Measurements from ENCODE around the gene RPL41. TPM values are rescaled to one million over a fixed set of nuclear protein-coding genes. Genes with fewer than 3 reads are reported as not detected.

RPL41 gene
- total and polyA plus RNA-seq, 9 of the 15 experiments (the other 6 are each of a cell fraction or from before 2014, with no cell fraction given) = 3,403 to 11,276 (median 5,604) TPM

DNA sequence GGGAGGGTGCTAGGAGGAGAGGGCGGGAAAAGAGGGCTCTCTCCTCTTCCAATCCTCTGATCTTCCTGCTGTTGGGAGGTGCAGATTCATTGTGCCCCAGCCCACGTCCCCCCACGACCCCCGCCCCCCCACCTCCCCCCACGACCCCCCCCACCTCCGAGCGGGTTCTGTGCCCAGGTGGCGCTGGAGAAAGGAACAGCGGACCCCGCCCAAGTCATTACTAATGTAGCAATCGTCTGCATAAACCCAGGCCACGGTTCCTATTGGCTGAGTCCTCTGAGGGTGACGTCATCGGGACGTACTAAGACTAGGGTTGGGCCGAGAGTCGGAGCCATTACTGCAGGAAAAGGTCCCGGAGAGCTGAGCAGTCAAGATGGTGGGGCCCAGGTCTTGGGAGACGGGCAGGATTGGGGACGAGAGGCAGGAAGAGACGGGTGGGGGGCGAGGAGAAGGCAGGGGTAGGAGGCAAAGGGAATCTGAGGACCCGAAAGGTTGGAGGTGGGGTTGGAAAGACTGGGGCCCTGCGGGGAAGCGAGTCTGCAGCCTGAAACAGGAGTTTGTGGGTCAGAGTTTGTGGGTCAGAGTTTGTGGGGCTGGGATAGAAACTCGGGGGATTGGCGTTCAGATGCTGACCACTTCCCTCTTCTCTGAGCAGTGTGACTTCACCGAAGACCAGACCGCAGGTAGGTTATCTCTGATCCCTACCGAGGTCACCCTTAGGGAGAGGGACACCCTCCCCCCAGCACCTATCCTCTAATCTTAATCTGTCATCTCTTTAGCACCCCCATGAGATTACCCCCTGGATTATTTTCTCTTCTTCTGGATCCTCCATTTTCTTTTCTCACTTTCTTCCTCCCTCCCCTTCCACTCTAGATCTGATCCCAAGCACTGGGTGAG is 41.8 kb downstream of the RPL41 start, which contains the start of gene MYL6 (continued):
- TF ChIP-seq, protein P1, sequence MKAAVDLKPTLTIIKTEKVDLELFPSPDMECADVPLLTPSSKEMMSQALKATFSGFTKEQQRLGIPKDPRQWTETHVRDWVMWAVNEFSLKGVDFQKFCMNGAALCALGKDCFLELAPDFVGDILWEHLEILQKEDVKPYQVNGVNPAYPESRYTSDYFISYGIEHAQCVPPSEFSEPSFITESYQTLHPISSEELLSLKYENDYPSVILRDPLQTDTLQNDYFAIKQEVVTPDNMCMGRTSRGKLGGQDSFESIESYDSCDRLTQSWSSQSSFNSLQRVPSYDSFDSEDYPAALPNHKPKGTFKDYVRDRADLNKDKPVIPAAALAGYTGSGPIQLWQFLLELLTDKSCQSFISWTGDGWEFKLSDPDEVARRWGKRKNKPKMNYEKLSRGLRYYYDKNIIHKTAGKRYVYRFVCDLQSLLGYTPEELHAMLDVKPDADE (conservative IDR thresholded peaks at IDR 0.05; ENCODE audit: control insufficient read depth, low read depth, low read length) = 0 out of 2 replicates have a peak, but pooled peaks have one; percentile 16
- TF ChIP-seq CC2D1A (IDR thresholded peaks at IDR 0.05) (peak; percentile 61), CSDE1 (IDR thresholded peaks at IDR 0.05) (no peak), POLR3A (IDR thresholded peaks at IDR 0.05; ENCODE audit: borderline replicate concordance, extremely low read depth, insufficient read depth, insufficient read length) (no peak), ZNF76 (CRISPR knock-in tag; IDR thresholded peaks at IDR 0.05; ENCODE audit: borderline replicate concordance) (0 out of 2 replicates have a peak, but pooled peaks have one; percentile 50), RFX1 (IDR thresholded peaks at IDR 0.05) (no peak), KLF16 (IDR thresholded peaks at IDR 0.05) (no peak), MIER1 (IDR thresholded peaks at IDR 0.05; ENCODE audit: low read depth) (no peak), RAD51 (IDR thresholded peaks at IDR 0.05; ENCODE audit: borderline replicate concordance, low read depth) (no peak), ZNF699 (CRISPR knock-in tag; IDR thresholded peaks at IDR 0.05; ENCODE audit: insufficient replicate concordance) (no peak), NR2C2 (CRISPR knock-in tag; IDR thresholded peaks at IDR 0.05) (0 out of 2 replicates have a peak, but pooled peaks have one; percentile 59), NR2C2 (tag; IDR thresholded peaks at IDR 0.05) (peak; percentile 97), JUND (IDR thresholded peaks at IDR 0.05; ENCODE audit: borderline replicate concordance, low read depth, low read length) (peak; percentile 100), JUND (tag; IDR thresholded peaks at IDR 0.05; ENCODE audit: borderline replicate concordance, low read depth, low read length) (peak; percentile 99), HDAC6 (IDR thresholded peaks at IDR 0.05; ENCODE audit: low read depth, low read length) (no peak), POLR2AphosphoS5 (IDR thresholded peaks at IDR 0.05; ENCODE audit: control insufficient read depth, insufficient read depth, low read depth, low read length) (peak; percentile 98), HMG20B (CRISPR knock-in tag; IDR thresholded peaks at IDR 0.05) (no peak; the same call in 1 of the 2 replicates), KHSRP (IDR thresholded peaks at IDR 0.05) (peak; percentile 73), ZNF324 (CRISPR knock-in tag; IDR thresholded peaks at IDR 0.05) (peak; percentile 38; the same call in 1 of the 2 replicates)
- TF ChIP-seq, protein P2, sequence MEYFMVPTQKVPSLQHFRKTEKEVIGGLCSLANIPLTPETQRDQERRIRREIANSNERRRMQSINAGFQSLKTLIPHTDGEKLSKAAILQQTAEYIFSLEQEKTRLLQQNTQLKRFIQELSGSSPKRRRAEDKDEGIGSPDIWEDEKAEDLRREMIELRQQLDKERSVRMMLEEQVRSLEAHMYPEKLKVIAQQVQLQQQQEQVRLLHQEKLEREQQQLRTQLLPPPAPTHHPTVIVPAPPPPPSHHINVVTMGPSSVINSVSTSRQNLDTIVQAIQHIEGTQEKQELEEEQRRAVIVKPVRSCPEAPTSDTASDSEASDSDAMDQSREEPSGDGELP (CRISPR knock-in tag; IDR thresholded peaks at IDR 0.05; ENCODE audit: borderline replicate concordance) = peak; percentile 17; the same call in 1 of the 2 replicates
- TF ChIP-seq, protein P3, sequence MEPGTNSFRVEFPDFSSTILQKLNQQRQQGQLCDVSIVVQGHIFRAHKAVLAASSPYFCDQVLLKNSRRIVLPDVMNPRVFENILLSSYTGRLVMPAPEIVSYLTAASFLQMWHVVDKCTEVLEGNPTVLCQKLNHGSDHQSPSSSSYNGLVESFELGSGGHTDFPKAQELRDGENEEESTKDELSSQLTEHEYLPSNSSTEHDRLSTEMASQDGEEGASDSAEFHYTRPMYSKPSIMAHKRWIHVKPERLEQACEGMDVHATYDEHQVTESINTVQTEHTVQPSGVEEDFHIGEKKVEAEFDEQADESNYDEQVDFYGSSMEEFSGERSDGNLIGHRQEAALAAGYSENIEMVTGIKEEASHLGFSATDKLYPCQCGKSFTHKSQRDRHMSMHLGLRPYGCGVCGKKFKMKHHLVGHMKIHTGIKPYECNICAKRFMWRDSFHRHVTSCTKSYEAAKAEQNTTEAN (CRISPR knock-in tag; IDR thresholded peaks at IDR 0.05) = 0 out of 2 replicates have a peak, but pooled peaks have one; percentile 23
- TF ChIP-seq, protein P4, sequence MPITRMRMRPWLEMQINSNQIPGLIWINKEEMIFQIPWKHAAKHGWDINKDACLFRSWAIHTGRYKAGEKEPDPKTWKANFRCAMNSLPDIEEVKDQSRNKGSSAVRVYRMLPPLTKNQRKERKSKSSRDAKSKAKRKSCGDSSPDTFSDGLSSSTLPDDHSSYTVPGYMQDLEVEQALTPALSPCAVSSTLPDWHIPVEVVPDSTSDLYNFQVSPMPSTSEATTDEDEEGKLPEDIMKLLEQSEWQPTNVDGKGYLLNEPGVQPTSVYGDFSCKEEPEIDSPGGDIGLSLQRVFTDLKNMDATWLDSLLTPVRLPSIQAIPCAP (CRISPR knock-in tag; IDR thresholded peaks at IDR 0.05; ENCODE audit: borderline replicate concordance) = no peak
- TF ChIP-seq, protein P5, sequence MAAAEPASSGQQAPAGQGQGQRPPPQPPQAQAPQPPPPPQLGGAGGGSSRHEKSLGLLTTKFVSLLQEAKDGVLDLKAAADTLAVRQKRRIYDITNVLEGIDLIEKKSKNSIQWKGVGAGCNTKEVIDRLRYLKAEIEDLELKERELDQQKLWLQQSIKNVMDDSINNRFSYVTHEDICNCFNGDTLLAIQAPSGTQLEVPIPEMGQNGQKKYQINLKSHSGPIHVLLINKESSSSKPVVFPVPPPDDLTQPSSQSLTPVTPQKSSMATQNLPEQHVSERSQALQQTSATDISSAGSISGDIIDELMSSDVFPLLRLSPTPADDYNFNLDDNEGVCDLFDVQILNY (CRISPR knock-in tag; IDR thresholded peaks at IDR 0.05) = no peak

All from K562 (cell line).